ENCODE measurements around the gene PCLO. TPM values are rescaled to one million over a fixed set of nuclear protein-coding genes. Genes with fewer than 3 reads are reported as not detected.
"Not testable (repeated sequence)": the region's sequence is repeated elsewhere in the genome, so short reads cannot be mapped to it uniquely, and the experiment has no call there.

Gene PCLO
- total RNA-seq, 1 donor from 2014 or later: 0.52 TPM

DNA sequence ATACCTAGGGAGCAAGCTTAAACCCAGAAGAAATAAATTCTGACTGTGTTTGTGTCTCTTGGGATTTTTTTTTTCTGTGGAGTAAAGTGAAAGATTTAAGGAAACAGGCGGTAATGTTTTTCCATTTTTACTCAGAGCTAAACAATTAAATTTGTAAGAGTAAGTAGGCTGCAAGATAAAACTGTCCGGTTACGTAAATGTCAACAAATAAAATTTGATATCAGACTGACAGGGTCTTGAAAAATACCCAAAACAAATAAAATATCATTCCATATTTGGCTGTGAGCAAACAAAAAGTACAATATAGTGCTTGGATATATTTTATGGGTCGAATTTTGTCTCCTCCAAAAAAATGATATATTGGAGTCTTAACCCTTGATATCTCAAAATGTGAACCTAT lies 217.6 kb downstream of the PCLO start:
- no peak overlapping the region for H3K4me3 ChIP-seq (ENCODE audit: low read length in 3 of 3)
- H3K9me3 ChIP-seq (ENCODE audit: control insufficient read depth in 3 of 3, low read length in 3 of 3): no peaks in the 10 kb centered on the region
- H3K36me3 ChIP-seq (ENCODE audit: control insufficient read depth in 3 of 3, insufficient read depth in 3 of 3, low read length in 3 of 3): no peaks in the 10 kb centered on the region
- no peaks in the 10 kb centered on the region for H3K27me3 ChIP-seq (ENCODE audit: control insufficient read depth in 3 of 3, insufficient read depth in 3 of 3, low read length in 3 of 3)
- H3K9ac ChIP-seq (ENCODE audit: low read depth in 1 of 3, low read length in 3 of 3): no peak overlapping the region
- H3K4me1 ChIP-seq (ENCODE audit: control insufficient read depth in 3 of 3, insufficient read depth in 3 of 3, low read length in 3 of 3): no peaks in the 10 kb centered on the region
- H3K27ac ChIP-seq (ENCODE audit: low read depth, low read length): no peak overlapping the region

DNA sequence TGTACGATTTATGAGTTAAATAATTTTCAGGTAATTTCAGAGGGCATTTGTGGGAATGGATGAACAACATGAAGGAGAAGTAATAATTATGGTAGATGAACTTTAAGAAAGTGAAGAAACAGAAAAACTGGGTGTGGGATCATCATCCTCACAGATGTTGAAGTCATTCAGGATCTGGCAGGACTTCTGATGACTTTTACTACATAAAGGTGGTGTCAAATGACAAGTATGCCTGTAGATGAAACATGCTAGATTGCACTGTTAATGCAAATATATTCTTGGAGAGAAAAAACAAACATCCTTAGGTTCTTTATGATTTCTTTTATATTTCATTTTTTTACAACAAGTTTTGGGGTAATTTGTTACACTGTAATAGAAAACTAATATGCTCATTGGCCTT lies 230.2 kb downstream of the PCLO start:
- H3K27ac ChIP-seq (ENCODE audit: low read depth, low read length): no peak overlapping the region
- H3K36me3 ChIP-seq (ENCODE audit: control insufficient read depth in 3 of 3, insufficient read depth in 3 of 3, low read length in 3 of 3): no peaks in the 10 kb centered on the region
- H3K4me1 ChIP-seq (ENCODE audit: control insufficient read depth in 3 of 3, insufficient read depth in 3 of 3, low read length in 3 of 3): no peaks in the 10 kb centered on the region
- H3K9ac ChIP-seq (ENCODE audit: low read depth in 1 of 3, low read length in 3 of 3): no peak overlapping the region
- no peak overlapping the region for H3K4me3 ChIP-seq (ENCODE audit: low read length in 3 of 3)
- H3K9me3 ChIP-seq (ENCODE audit: control insufficient read depth in 3 of 3, low read length in 3 of 3): no peaks in the 10 kb centered on the region
- H3K27me3 ChIP-seq (ENCODE audit: control insufficient read depth in 3 of 3, insufficient read depth in 3 of 3, low read length in 3 of 3): no peaks in the 10 kb centered on the region

DNA sequence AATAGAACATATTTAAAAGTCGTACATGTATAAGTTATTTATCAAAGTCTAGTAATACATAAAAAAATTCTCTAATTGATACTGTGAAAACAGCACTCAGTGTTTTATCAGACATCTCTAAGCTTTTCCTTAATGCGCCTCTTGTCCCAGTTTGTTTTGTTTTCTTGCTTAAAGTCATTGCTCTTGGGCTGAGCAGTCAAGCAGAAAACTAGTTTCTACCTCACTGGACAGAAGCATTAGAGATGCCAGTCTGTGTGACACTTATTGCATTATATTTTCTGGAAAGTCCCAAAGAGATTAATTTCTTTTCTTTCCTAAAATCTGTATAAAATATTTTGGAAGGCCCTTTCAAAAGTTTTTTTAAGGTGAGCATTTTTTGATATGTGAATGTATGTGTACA lies 236.2 kb downstream of the PCLO start:
- Histone ChIP-seq H3K4me3 (ENCODE audit: low read length in 3 of 3) (no peak overlapping the region), H3K27ac (ENCODE audit: low read depth, low read length) (no peak overlapping the region), H3K9me3 (ENCODE audit: control insufficient read depth in 3 of 3, low read length in 3 of 3) (no peaks in the 10 kb centered on the region), H3K27me3 (ENCODE audit: control insufficient read depth in 3 of 3, insufficient read depth in 3 of 3, low read length in 3 of 3) (no peaks in the 10 kb centered on the region), H3K36me3 (ENCODE audit: control insufficient read depth in 3 of 3, insufficient read depth in 3 of 3, low read length in 3 of 3) (no peaks in the 10 kb centered on the region), H3K4me1 (ENCODE audit: control insufficient read depth in 3 of 3, insufficient read depth in 3 of 3, low read length in 3 of 3) (no peaks in the 10 kb centered on the region), H3K9ac (ENCODE audit: low read depth in 1 of 3, low read length in 3 of 3) (no peak overlapping the region)

DNA sequence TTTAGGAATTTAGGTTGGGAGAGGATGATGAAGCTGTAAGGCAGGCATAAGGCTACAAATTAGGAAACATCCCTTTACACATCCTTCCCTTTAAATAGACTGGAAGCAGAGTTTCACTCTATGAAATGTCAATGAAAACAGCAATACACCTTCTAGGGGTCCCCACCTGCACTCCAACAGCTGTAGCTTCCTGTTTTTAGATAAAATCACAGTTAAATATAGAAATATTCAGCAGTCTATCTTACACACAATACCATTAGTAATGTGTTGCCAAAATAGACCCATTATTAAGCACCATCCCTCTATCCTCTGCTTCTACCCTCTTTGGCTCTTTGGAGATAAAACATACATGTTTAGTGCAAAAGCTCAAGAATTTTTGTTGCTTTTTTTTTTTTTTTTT lies 237.4 kb downstream of the PCLO start:
- no peaks in the 10 kb centered on the region for H3K9me3 ChIP-seq (ENCODE audit: control insufficient read depth in 3 of 3, low read length in 3 of 3)
- no peak overlapping the region for H3K27ac ChIP-seq (ENCODE audit: low read depth, low read length)
- H3K36me3 ChIP-seq (ENCODE audit: control insufficient read depth in 3 of 3, insufficient read depth in 3 of 3, low read length in 3 of 3): no peaks in the 10 kb centered on the region
- no peaks in the 10 kb centered on the region for H3K4me1 ChIP-seq (ENCODE audit: control insufficient read depth in 3 of 3, insufficient read depth in 3 of 3, low read length in 3 of 3)
- no peak overlapping the region for H3K9ac ChIP-seq (ENCODE audit: low read depth in 1 of 3, low read length in 3 of 3)
- no peak overlapping the region for H3K4me3 ChIP-seq (ENCODE audit: low read length in 3 of 3)
- no peaks in the 10 kb centered on the region for H3K27me3 ChIP-seq (ENCODE audit: control insufficient read depth in 3 of 3, insufficient read depth in 3 of 3, low read length in 3 of 3)

DNA sequence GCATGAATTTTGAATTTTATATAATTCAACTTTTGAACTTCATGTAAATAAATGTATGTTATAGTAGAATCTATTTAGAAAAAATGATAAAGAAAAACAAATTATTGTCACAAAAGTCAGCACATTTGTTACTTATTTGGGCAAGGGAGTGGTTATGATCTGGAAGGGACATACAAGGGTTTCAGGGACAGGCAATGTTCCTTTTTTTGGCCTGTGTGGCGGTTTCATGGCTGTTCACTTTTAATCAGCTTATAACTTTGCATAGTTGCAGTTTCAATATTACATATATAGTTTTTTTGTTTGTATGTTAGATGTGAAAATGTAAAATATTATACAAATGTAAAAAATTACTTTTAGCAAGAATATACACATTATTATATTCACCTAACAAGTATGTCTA lies 256.2 kb downstream of the PCLO start:
- no peaks in the 10 kb centered on the region for H3K9me3 ChIP-seq (ENCODE audit: control insufficient read depth in 3 of 3, low read length in 3 of 3)
- H3K4me1 ChIP-seq (ENCODE audit: control insufficient read depth in 3 of 3, insufficient read depth in 3 of 3, low read length in 3 of 3): no peaks in the 10 kb centered on the region
- no peak overlapping the region for H3K4me3 ChIP-seq (ENCODE audit: low read length in 3 of 3)
- H3K27me3 ChIP-seq (ENCODE audit: control insufficient read depth in 3 of 3, insufficient read depth in 3 of 3, low read length in 3 of 3): no peaks in the 10 kb centered on the region
- H3K36me3 ChIP-seq (ENCODE audit: control insufficient read depth in 3 of 3, insufficient read depth in 3 of 3, low read length in 3 of 3): no peaks in the 10 kb centered on the region
- H3K9ac ChIP-seq (ENCODE audit: low read depth in 1 of 3, low read length in 3 of 3): no peak overlapping the region
- H3K27ac ChIP-seq (ENCODE audit: low read depth, low read length): no peak overlapping the region

DNA sequence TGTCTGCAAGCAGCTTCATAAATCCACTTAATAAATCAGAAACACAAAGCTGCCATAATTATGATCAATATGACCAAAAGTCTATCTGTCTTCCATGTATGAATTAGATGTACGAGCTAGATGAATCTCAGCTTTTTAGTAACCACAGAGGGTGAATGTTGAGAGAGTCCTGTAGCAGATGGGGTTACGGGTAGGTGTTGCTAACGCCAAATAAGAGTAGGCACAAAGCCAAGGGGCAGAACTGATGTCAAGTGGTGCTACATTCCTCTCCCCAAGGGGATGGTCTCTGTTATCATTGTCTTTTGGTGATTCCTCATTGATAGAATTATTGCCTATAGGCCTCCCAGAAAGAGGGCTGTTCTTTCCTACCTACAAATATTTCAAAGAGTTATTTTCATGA lies 257.8 kb downstream of the PCLO start:
- Histone ChIP-seq H3K9me3 (ENCODE audit: control insufficient read depth in 3 of 3, low read length in 3 of 3) (no peaks in the 10 kb centered on the region), H3K36me3 (ENCODE audit: control insufficient read depth in 3 of 3, insufficient read depth in 3 of 3, low read length in 3 of 3) (no peaks in the 10 kb centered on the region), H3K4me1 (ENCODE audit: control insufficient read depth in 3 of 3, insufficient read depth in 3 of 3, low read length in 3 of 3) (no peaks in the 10 kb centered on the region), H3K27ac (ENCODE audit: low read depth, low read length) (no peak overlapping the region), H3K4me3 (ENCODE audit: low read length in 3 of 3) (no peak overlapping the region), H3K9ac (ENCODE audit: low read depth in 1 of 3, low read length in 3 of 3) (no peak overlapping the region), H3K27me3 (ENCODE audit: control insufficient read depth in 3 of 3, insufficient read depth in 3 of 3, low read length in 3 of 3) (no peaks in the 10 kb centered on the region)

DNA sequence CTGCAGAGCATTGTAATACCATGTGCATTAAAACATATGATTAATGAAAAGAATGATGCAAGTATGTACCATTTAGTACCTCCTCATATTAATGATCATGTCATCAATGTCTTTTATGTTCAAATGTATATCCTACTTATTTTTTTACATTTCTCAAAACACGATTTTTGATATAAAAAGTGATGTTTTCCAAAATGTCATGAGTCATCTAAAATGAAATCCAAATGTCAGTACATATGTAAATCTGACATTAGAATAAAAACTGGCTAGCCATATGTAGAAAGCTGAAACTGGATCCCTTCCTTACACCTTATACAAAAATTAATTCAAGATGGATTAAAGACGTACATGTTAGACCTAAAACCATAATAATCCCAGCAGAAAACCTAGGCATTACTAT lies 261.6 kb downstream of the PCLO start:
- not testable (repeated sequence) for H3K27me3 ChIP-seq (ENCODE audit: control insufficient read depth in 3 of 3, insufficient read depth in 3 of 3, low read length in 3 of 3); H3K4me3 ChIP-seq (ENCODE audit: low read length in 3 of 3); H3K4me1 ChIP-seq (ENCODE audit: control insufficient read depth in 3 of 3, insufficient read depth in 3 of 3, low read length in 3 of 3); H3K9ac ChIP-seq (ENCODE audit: low read depth in 1 of 3, low read length in 3 of 3); H3K9me3 ChIP-seq (ENCODE audit: control insufficient read depth in 3 of 3, low read length in 3 of 3); H3K36me3 ChIP-seq (ENCODE audit: control insufficient read depth in 3 of 3, insufficient read depth in 3 of 3, low read length in 3 of 3); H3K27ac ChIP-seq (ENCODE audit: low read depth, low read length)

DNA sequence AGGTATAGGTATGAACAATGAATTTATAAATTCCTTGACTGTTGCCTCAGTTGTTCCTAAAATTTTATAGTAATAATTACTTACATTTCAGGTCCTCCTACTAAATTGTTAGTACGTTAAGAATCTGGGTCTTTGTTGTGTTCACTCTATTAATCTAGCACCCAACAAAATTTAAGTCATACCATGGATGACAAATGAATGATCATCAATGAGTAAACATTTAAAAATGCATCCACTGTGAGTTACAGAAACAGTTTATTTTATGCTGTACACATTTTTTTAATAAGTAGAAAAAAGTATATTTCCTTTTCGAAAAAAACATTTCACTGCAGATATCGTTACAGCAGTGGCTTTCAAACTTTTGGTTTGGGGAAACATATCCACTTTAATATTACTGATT lies 265.2 kb downstream of the PCLO start:
- no peak overlapping the region for H3K27ac ChIP-seq (ENCODE audit: low read depth, low read length)
- H3K9ac ChIP-seq (ENCODE audit: low read depth in 1 of 3, low read length in 3 of 3): no peak overlapping the region
- no peaks in the 10 kb centered on the region for H3K9me3 ChIP-seq (ENCODE audit: control insufficient read depth in 3 of 3, low read length in 3 of 3)
- no peaks in the 10 kb centered on the region for H3K27me3 ChIP-seq (ENCODE audit: control insufficient read depth in 3 of 3, insufficient read depth in 3 of 3, low read length in 3 of 3)
- no peak overlapping the region for H3K4me3 ChIP-seq (ENCODE audit: low read length in 3 of 3)
- no peaks in the 10 kb centered on the region for H3K4me1 ChIP-seq (ENCODE audit: control insufficient read depth in 3 of 3, insufficient read depth in 3 of 3, low read length in 3 of 3)
- no peaks in the 10 kb centered on the region for H3K36me3 ChIP-seq (ENCODE audit: control insufficient read depth in 3 of 3, insufficient read depth in 3 of 3, low read length in 3 of 3)

DNA sequence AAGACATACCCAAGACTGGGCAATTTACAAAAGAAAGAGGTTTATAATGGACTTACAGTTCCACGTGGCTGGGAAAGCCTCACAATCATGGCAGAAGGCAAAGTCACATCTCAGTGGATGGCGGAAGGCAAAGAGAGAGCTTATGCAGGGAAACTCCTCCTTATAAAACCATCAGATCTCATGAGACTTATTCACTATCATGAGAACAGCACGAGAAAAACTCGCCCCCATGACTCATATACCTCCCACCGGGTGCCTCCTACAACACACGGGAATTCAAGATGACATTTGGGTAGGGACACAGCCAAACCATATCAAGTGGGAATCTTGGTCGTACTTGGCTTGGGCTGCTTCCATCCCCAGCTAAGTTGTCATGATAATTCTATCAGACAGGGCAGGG lies 268.3 kb downstream of the PCLO start:
- not testable (repeated sequence) for H3K36me3 ChIP-seq (ENCODE audit: control insufficient read depth in 3 of 3, insufficient read depth in 3 of 3, low read length in 3 of 3); H3K4me1 ChIP-seq (ENCODE audit: control insufficient read depth in 3 of 3, insufficient read depth in 3 of 3, low read length in 3 of 3); H3K4me3 ChIP-seq (ENCODE audit: low read length in 3 of 3); H3K27me3 ChIP-seq (ENCODE audit: control insufficient read depth in 3 of 3, insufficient read depth in 3 of 3, low read length in 3 of 3); H3K9ac ChIP-seq (ENCODE audit: low read depth in 1 of 3, low read length in 3 of 3); H3K27ac ChIP-seq (ENCODE audit: low read depth, low read length); H3K9me3 ChIP-seq (ENCODE audit: control insufficient read depth in 3 of 3, low read length in 3 of 3)

DNA sequence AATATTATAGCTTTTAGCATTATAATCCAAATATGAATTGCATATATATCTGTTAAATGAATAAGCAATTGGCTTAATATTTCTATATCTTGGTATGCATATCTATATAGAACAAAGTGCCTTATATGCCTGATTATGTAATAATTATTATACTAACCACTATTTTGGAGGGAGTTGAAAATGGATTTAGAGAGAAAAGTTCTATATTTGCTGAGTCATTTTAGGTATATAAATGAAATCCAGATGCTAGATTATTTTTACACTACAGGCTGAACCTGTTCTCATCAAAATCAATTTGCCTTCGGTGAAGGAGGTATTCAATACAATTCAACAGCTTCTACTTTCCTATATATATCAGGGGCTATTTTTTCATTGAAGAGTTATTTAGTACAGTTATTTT lies 276.4 kb downstream of the PCLO start:
- H3K27ac ChIP-seq (ENCODE audit: low read depth, low read length): no peak overlapping the region
- no peaks in the 10 kb centered on the region for H3K4me1 ChIP-seq (ENCODE audit: control insufficient read depth in 3 of 3, insufficient read depth in 3 of 3, low read length in 3 of 3)
- H3K9me3 ChIP-seq (ENCODE audit: control insufficient read depth in 3 of 3, low read length in 3 of 3): no peaks in the 10 kb centered on the region

DNA sequence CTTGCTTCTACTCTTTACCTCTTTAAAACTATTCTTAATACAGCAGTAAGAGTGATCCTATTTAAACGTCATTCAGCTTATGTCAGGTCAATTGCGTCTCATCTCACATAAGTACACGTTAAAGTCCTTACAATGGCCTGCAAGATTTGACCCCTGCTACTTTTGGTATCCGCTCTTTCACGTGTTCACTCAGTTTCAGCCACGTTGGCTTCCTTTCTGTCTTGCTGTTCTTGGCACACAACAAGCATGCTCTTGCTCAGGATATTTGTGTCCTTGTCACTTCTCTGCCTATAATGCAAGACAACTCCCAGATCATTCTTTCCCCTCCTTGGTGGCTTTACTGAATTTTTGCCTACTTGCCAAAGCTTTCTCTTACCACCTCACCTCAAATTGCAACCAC lies 296.8 kb downstream of the PCLO start:
- no peak overlapping the region for H3K4me3 ChIP-seq (ENCODE audit: low read length in 3 of 3)
- no peaks in the 10 kb centered on the region for H3K9me3 ChIP-seq (ENCODE audit: control insufficient read depth in 3 of 3, low read length in 3 of 3)
- H3K27me3 ChIP-seq (ENCODE audit: control insufficient read depth in 3 of 3, insufficient read depth in 3 of 3, low read length in 3 of 3): no peaks in the 10 kb centered on the region
- no peak overlapping the region for H3K27ac ChIP-seq (ENCODE audit: low read depth, low read length)
- no peaks in the 10 kb centered on the region for H3K4me1 ChIP-seq (ENCODE audit: control insufficient read depth in 3 of 3, insufficient read depth in 3 of 3, low read length in 3 of 3)
- no peak overlapping the region for H3K9ac ChIP-seq (ENCODE audit: low read depth in 1 of 3, low read length in 3 of 3)
- no peaks in the 10 kb centered on the region for H3K36me3 ChIP-seq (ENCODE audit: control insufficient read depth in 3 of 3, insufficient read depth in 3 of 3, low read length in 3 of 3)

More for the DNA sequence above, 276.4 kb downstream of the PCLO start:
- Histone ChIP-seq H3K9ac (ENCODE audit: low read depth in 1 of 3, low read length in 3 of 3) (no peak overlapping the region), H3K4me3 (ENCODE audit: low read length in 3 of 3) (no peak overlapping the region), H3K27me3 (ENCODE audit: control insufficient read depth in 3 of 3, insufficient read depth in 3 of 3, low read length in 3 of 3) (no peaks in the 10 kb centered on the region), H3K36me3 (ENCODE audit: control insufficient read depth in 3 of 3, insufficient read depth in 3 of 3, low read length in 3 of 3) (no peaks in the 10 kb centered on the region)

All from skeletal muscle tissue (tissue), 4 donors.